Uterus (tissue), 4 donors: ENCODE data around the gene KMT2A. TPM values are rescaled to one million over a fixed set of nuclear protein-coding genes. Genes with fewer than 3 reads are reported as not detected.

ENCODE experiments used
- DNase-seq, 2 donors: peaks; one replicate each; pipeline ENCODE4 v3.0.0-alpha.2; 2019 to 2020
- H3K27ac ChIP-seq, 2 donors: fragments of 200-600 bp; sonication (generic); 1 replicate in 1 of 2; 2 replicates in 1 of 2; pipeline ENCODE4 v1.5.1; 2016 to 2018
- H3K27me3 ChIP-seq, 2 donors: fragments of 200-600 bp; sonication (generic); one replicate each; pipeline ENCODE4 v1.5.1; 2018 to 2019; ENCODE audit warnings: control low read depth in 1 of 2
- H3K36me3 ChIP-seq, 2 donors: fragments of 200-600 bp; sonication (generic); one replicate each; pipeline ENCODE4 v1.5.1; 2019; ENCODE audit warnings: control low read depth in 1 of 2
- H3K4me1 ChIP-seq, 2 donors: fragments of 200-600 bp; sonication (generic); one replicate each; pipeline ENCODE4 v1.5.1; 2018 to 2019; ENCODE audit warnings: control low read depth in 1 of 2
- H3K4me3 ChIP-seq, 2 donors: fragments of 200-600 bp; sonication (generic); 1 replicate in 1 of 2; 2 replicates in 1 of 2; pipeline ENCODE4 v1.5.1; 2018 to 2019; ENCODE audit warnings: mild to moderate bottlenecking in 1 of 2
- H3K9me3 ChIP-seq, 2 donors: fragments of 200-600 bp; sonication (generic); one replicate each; pipeline ENCODE4 v1.5.1; 2019; ENCODE audit warnings: control low read depth in 1 of 2
- POLR2A ChIP-seq, 2 donors: fragments of 450-650 bp; IDR thresholded peaks; one replicate each; pipeline ENCODE4 v1.6.1; 2016; ENCODE audit warnings: antibody characterized with exemption in 2 of 2, mild to moderate bottlenecking in 1 of 2, moderate library complexity in 1 of 2
- intact Hi-C: fragments of 100-400 bp; cut with DNase I; formaldehyde crosslinking; loops from one replicate; pipeline ENCODE4 v1.15.1; 2023; ENCODE audit warnings: low total_unique reads
- total RNA-seq, 4 donors: library from RNA; depleted of rRNA in 3 of 4; stranded (reverse); fragments of >200 nt in 3 of 4; gene quantifications; one replicate each; pipeline versions ENCODE4 v1.1.0 to v1.2.4, GENCODE V29; 2014 to 2023
- TF ChIP-seq, protein P1 (sequence below), 4 experiments: fragments of 200-600 bp in 2 of 4; fragments of 450-650 bp in 2 of 4; sonication (generic) in 2 of 4; IDR thresholded peaks; one replicate each; pipeline ENCODE4 v1.5.1; 2016 to 2019; ENCODE audit warnings: antibody characterized with exemption in 4 of 4, mild to moderate bottlenecking in 2 of 4, moderate library complexity in 1 of 4
- donor health status: DM: yes; HTN: yes; CAD: no.

Gene KMT2A
- total RNA-seq, 4 donors from 2014 or later, result 41.0 to 142 (median 73.9) TPM

- Histone ChIP-seq H3K9me3 (no peaks in the 10 kb centered on the region), H3K27me3 (no peaks in the 10 kb centered on the region), H3K4me1 (no peaks in the 10 kb centered on the region), H3K36me3 (no peaks in the 10 kb centered on the region), H3K27ac (no peak overlapping the region), H3K4me3 (no peak overlapping the region)
- intact Hi-C loops, result no loop called here
- TF ChIP-seq, protein P1, sequence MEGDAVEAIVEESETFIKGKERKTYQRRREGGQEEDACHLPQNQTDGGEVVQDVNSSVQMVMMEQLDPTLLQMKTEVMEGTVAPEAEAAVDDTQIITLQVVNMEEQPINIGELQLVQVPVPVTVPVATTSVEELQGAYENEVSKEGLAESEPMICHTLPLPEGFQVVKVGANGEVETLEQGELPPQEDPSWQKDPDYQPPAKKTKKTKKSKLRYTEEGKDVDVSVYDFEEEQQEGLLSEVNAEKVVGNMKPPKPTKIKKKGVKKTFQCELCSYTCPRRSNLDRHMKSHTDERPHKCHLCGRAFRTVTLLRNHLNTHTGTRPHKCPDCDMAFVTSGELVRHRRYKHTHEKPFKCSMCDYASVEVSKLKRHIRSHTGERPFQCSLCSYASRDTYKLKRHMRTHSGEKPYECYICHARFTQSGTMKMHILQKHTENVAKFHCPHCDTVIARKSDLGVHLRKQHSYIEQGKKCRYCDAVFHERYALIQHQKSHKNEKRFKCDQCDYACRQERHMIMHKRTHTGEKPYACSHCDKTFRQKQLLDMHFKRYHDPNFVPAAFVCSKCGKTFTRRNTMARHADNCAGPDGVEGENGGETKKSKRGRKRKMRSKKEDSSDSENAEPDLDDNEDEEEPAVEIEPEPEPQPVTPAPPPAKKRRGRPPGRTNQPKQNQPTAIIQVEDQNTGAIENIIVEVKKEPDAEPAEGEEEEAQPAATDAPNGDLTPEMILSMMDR (IDR thresholded peaks at IDR 0.05), result no peak
- no peak for TF ChIP-seq POLR2A (IDR thresholded peaks at IDR 0.05)
- DNase-seq, result no peak
Measured at GRCh38 chr11:118532852-118533768, 96.8 kb downstream of the KMT2A start.

DNA sequence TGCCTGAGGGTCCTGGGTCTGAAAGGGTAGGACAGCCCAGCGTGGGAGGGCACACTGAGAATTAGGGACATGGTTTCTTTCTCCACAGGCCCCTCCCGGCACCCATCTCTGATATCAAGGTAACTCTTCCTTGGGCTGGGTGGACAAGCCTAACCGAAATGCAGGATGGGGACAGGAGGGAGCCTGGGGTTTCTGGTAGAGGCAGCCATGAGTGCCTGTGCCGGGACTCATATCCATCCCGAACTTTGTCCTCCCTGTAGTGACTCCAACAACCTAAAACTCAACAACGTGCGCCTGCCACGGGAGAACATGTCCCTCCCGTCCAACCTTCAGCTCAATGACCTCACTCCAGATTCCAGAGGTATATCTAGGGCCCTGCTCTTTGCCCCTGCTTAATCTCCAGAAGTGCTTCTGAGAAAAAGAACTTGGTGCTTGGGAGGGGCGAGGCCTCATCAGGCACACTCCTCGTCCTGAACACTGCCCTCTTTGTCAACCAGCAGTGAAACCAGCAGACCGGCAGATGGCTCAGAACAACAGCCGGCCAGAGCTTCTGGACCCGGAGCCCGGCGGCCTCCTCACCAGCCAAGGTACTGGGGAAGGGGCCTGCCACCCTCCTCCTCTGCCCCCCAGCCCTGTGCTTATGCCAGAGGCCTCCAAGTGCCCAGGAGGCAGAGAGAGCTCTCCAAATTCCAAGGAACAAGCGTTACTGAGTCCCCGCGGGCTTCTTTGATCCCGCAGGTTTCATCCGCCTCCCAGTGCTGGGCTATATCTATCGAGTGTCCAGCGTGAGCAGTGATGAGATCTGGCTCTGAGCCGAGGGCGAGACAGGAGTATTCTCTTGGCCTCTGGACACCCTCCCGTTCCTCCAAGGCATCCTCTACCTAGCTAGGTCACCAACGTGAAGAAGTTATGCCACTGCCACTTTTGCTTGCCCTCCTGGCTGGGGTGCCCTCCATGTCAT lies 97.8 kb downstream of the KMT2A start:
- no peaks in the 10 kb centered on the region for H3K4me1 ChIP-seq
- H3K36me3 ChIP-seq, result no peaks in the 10 kb centered on the region
- no peak for DNase-seq
- intact Hi-C loops, result no loop called here
- H3K27me3 ChIP-seq, result no peaks in the 10 kb centered on the region
- TF ChIP-seq, protein P1 (IDR thresholded peaks at IDR 0.05), result no peak
- no peak for TF ChIP-seq POLR2A (IDR thresholded peaks at IDR 0.05)
- H3K27ac ChIP-seq, result no peak overlapping the region
- no peak overlapping the region for H3K4me3 ChIP-seq
- H3K9me3 ChIP-seq, result no peaks in the 10 kb centered on the region

DNA sequence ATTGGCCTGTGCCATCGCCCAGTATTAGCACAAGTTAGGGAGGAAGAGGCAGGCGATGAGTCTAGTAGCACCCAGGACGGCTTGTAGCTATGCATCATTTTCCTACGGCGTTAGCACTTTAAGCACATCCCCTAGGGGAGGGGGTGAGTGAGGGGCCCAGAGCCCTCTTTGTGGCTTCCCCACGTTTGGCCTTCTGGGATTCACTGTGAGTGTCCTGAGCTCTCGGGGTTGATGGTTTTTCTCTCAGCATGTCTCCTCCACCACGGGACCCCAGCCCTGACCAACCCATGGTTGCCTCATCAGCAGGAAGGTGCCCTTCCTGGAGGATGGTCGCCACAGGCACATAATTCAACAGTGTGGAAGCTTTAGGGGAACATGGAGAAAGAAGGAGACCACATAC lies 99.0 kb downstream of the KMT2A start:
- Histone ChIP-seq H3K4me1 (no peaks in the 10 kb centered on the region), H3K27ac (no peak overlapping the region), H3K9me3 (no peaks in the 10 kb centered on the region), H3K36me3 (no peaks in the 10 kb centered on the region), H3K27me3 (no peaks in the 10 kb centered on the region), H3K4me3 (no peak overlapping the region)
- intact Hi-C loops, result no loop called here
- no peak for DNase-seq
- no peak for TF ChIP-seq POLR2A (IDR thresholded peaks at IDR 0.05)
- TF ChIP-seq, protein P1 (IDR thresholded peaks at IDR 0.05), result no peak

- TF ChIP-seq, protein P1 (IDR thresholded peaks at IDR 0.05), result no peak
- no peak for TF ChIP-seq POLR2A (IDR thresholded peaks at IDR 0.05)
- DNase-seq, result no peak
- intact Hi-C loops, result no loop called here
- Histone ChIP-seq H3K4me1 (no peaks in the 10 kb centered on the region), H3K27me3 (no peaks in the 10 kb centered on the region), H3K36me3 (no peaks in the 10 kb centered on the region), H3K9me3 (no peaks in the 10 kb centered on the region), H3K4me3 (no peak overlapping the region), H3K27ac (no peak overlapping the region)
Measured at GRCh38 chr11:118536726-118537125, 100.4 kb downstream of the KMT2A start.
